ENCODE results near the gene MFAP2.

MFAP2 gene, protein sequence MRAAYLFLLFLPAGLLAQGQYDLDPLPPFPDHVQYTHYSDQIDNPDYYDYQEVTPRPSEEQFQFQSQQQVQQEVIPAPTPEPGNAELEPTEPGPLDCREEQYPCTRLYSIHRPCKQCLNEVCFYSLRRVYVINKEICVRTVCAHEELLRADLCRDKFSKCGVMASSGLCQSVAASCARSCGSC

DNA sequence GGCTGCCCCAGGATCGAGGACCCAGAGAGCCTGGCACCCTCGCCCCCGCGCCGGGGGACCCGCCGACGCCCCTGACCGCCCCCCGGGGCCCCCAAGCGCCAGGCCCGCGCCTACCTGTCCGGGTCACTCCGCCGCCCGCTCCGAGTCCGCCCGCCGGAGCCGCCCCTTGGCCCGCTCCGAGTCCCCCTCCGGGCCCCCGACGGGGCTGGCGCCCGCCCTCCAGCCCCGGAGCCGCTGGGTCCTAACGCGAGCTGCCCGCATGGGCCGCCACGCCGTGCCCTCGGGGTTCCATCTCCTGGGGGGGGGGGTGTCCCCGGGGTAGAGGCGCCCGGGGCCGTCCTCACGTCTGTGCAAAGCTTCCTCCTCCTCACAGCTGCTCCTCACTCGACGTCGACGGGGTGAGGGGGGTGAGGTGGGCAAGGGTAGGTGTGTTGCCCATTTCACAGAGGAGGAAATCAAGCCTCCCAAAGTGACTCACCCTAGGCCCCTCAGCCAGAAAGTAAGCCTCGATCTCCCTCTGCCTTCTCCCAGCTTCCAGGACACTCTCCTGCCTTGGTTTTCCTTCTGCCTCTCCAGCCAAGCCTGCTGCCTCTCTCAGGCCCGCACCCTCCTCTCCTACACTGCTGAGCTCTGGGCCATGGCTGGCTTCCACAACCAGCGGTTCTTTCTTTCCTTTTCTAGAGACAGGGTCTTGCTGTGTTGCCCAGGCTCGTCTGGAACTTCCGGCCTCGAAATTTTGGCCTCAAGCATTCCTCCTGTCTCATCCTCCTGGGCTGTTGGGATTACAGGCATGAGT, at the start of gene MFAP2:
MFAP2 (minus strand) TSS at position 148 of the 796 bp plus-strand sequence. CDS start 2,347 bp downstream, outside the sequence.
- no peak for DNase-seq

DNA sequence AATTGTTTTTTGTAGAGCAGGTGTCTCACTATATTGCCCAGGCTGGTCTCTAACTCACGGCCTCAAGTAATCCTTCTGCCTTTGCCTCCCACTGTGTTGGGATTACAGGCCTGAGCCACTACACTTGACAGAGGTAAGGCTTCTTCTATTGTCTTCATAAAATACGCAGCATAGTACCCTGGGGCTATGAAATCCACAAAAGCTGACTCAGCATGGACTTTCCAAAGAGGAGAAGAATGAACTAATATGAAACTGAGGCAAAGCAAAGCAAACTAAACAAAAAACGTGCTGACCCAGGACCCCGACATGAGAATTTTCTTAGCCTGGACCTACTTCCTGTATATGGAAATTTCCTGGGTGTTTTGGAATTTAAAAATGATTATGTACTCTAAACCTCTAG, 49.8 kb upstream of the MFAP2 start:
- DNase-seq, result no peak

GRCh38 chr1:17028662-17029188, 48.3 kb upstream of the MFAP2 start:
- no peak for DNase-seq

- no peak for DNase-seq
Measured at GRCh38 chr1:17027900-17028299, 47.5 kb upstream of the MFAP2 start.

GRCh38 chr1:17027403-17027802, 47.0 kb upstream of the MFAP2 start:
- no peak for DNase-seq

DNA sequence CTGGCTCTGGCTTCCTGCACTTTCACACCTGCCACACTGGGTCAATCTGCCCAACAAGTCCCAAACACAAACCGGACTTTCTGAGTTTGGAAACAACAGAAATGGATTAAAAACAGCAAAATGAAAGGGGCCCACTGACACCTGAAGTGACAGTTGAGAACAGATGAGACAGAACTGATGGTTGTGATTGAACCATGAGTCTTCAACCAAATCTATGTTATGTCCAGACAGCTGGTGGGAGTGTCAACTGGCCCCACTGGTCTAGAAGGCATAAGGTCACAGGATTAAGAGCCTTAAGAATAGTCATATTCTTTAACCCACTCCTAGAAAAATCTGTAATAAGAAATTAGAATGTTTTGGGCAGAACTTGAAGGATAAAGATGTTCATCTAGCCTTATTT, 44.3 kb upstream of the MFAP2 start:
- DNase-seq, result no peak

DNA sequence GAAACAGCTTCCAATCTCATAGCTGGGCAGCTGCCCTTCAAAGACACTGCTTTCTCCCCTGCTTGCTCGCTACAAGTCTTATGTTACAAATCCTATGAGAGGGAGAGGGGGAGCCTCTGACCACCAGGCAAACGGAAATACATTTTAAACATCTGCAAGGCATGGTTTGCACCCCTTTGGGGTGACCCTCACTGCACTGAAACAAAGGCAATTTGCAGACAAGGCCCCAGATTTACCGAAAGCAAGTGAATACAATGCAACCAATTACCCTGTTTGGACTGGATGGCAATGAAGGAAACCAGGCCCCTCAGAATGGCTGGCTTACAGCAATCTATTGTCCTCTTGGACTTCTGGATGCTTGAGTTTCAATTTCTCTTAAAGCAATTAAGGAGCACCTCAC, 43.2 kb upstream of the MFAP2 start:
- DNase-seq, result no peak

GRCh38 chr1:17023102-17023501, 42.7 kb upstream of the MFAP2 start:
- DNase-seq, result no peak

DNA sequence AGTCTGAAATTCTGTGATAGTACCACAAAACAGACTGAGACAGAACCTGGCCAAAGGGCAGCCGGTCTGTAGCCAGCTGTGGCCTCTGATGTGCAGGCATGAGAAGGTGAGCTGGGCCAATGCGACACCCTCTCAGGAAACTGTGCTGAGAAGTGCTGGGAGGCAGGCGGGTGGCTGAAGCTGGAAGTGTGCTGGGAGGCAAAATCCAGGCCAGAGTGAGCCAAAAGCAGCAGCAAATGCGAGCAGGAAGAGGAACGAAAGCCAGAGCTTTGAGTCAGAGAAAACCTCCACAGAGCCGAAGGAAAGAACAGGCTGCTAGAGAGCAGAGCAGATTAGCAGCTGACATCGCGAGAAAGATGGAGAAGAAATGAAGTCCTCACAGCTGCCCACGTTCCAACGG, 41.5 kb upstream of the MFAP2 start:
- no peak for DNase-seq

- no peak for DNase-seq
Measured at GRCh38 chr1:17020502-17020901, 40.1 kb upstream of the MFAP2 start.

- DNase-seq, result no peak
Measured at GRCh38 chr1:17018849-17019248, 38.4 kb upstream of the MFAP2 start.

DNA sequence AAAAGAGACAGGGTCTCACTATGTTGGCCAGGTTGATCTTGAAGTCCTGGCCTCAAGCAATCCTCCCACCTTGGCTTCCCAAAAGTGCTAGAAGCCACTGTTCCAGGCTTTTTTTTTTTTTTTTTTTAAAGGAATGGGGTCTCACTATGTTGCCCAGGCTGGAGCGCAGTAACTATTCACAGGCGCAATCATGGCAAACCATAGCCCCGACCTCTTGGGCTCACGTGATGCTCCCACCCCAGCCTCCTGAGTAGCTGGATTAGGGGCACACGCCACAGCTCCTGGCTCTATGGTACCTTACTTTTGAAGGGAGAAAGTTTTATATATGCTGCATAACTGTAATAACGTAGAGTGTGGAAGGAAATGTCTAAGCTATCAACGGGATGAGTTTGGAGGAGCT, 37.0 kb upstream of the MFAP2 start:
- no peak for DNase-seq

DNA sequence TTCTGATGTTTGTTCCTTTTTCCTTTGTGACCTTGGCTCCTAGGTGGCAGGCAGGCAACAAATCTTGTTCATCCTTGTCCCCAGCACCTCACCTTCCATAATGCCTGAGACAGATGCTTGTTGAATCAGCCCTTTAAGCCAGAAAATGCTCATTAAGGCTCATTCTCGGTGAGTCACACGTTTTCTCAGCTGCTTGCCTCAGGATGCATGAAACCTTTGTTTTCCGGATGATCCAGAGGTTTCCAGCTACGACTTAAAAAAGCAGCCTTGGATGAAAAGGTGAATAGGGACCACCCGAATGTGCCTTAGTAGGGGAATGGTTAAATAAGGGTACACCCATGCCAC, 35.9 kb upstream of the MFAP2 start:
- no peak for DNase-seq

GRCh38 chr1:17014671-17015567, 34.5 kb upstream of the MFAP2 start:
- DNase-seq, result no peak

- no peak for DNase-seq
Measured at GRCh38 chr1:17013491-17014320, 33.3 kb upstream of the MFAP2 start.

DNA sequence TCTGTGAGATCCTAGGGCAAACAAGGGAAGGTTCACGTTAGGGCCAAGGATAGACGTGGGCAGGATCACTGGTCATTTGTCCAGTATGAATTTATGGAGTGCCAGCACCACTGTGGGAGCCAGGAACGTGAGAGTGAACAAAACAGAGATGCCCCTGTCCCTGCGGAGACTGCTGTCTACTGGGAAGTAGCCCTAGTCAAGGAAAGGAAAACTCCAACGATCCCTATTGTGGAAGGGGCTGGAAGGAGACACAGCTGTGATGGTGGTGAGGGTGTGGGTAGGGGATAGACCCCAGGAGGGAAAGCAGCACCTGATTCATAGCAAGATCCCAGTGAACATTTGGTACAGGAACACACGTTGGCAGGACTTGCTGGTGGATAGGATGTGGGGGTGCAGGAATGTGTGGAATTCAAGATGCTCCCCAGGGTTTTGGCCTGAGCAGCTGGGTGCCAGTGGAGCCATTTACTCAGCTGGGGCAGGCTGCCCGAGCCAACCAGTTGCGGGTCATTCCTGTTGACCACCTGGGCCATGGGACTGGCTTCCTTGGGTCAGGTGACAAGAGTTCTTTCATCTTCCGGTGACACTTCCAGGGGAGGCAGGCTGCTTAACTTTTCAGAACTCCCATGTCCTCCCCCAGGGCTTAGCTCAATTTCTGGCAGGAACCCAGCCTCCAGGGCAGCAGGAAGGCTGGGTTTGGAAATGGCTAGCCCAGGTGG, 32.5 kb upstream of the MFAP2 start:
- no peak for DNase-seq

DNA sequence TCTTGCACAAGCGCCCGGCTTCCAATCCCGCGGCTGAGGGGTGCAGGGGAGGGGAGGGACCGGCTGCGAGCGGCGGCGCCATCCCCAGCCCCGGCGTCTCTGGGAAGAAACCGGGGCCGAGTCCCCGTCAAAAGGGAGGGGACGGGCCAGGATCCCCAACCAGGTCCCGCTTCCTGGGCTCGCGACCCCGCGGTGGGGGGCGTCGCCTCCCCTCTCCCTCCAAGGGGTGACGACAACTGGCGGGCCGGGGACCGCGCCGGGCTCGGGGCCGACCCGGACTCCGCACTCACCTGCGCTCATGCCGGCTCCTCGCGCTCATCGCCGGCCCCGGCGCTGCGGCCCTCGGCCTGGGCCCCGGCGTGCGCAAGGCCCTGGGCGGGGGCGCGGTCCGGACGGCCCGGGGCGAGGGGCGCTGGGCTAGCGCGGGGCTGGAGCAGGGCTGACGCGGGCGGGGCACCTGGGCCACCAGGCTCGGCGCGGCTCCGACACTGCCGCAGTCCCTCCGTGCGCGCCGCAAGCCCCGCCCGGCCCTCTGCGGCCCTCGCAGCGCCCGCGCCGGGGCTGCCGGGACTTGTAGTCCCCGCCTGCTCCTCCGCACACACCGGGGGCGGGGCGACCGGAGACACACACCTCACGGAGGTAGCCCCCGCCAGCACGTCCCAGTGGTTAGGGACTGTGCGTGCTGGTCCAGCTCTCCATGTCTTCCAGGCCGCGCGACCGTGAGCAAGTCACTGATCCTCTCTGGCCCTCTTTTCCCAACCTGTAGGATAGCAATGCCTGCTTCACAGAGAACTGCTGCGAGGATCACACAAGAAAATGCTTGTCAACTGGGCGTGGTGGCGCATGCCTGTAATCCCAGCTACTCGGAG, 31.3 kb upstream of the MFAP2 start, which contains the start of gene ATP13A2:
ATP13A2 (minus strand) TSS at position 490 of the 869 bp plus-strand sequence; CDS start at position 300, 190 bp downstream.
- DNase-seq, result peak; percentile 79

- no peak for DNase-seq
Measured at GRCh38 chr1:17011092-17011438, 30.6 kb upstream of the MFAP2 start.

DNA sequence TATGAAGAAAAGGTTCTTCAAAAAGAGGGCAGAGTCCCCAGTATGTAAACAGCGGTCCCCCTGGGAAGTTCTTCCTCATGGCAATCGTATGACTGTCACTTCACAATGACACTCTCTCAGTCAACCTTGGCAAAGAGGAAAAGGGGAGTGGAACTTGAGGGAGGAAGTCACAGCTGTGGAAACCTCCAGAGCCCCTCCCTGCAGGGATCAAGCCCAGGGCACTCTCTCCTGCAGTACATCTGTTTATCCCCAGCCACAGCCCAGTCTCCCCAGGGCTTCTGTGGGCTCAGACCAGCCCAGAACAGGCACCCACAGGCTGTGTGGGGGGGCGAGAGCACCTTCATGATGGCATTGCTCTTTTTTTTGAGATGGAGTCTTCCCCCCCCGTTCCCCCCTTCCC, 29.3 kb upstream of the MFAP2 start:
- no peak for DNase-seq

DNA sequence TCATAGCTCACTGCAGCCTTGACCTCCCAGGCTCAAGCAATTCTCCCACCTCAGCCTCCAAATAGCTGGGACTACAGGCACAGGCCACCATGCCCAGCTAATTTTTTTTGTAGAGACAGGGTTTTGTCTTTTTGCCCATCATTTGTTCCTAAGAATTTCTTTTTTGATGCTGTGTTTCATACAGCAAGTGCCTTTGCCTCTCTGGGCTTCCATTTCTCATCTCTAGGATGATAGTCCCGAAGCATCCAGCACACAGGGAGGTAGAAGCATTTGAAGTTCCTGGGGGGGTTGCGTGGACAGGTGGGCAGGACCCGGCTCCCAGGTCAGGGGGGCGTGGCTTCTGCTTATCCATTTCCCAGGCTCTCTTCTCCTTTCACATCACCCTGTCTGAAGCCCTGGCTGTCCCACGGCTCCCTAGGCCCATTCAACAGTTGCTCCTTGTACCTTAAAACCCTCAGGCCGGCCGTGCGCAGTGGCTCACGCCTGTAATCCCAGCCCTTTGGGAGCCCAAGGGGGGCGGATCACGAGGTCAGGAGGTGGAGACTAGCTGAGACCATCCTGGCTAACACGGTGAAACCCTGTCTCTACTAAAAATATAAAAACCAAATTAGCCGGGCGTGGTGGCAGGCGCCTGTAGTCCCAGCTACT, 27.9 kb upstream of the MFAP2 start:
- no peak for DNase-seq
